ENCODE measurements around the gene PSMD5.

DNA sequence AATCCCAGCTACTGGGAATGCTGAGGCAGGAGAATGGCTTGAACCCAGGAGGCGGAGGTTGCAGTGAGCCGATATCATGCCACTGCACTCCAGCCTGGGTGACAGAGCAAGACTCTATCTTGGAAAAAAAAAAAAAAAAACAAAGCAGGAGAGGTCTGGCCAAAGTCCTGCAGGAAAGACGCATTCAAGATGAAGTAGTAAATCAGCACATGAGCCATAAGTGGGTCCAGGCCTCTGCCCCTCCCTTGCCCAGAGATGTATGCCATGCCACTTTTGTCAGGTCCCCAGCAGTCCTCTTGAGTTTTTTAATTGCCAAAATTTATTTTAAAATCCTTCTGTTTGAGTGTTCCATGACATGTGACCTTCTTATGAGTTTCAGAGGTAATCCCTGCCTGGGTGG is 42.7 kb upstream of the PSMD5 start:
- TF ChIP-seq, protein P1, sequence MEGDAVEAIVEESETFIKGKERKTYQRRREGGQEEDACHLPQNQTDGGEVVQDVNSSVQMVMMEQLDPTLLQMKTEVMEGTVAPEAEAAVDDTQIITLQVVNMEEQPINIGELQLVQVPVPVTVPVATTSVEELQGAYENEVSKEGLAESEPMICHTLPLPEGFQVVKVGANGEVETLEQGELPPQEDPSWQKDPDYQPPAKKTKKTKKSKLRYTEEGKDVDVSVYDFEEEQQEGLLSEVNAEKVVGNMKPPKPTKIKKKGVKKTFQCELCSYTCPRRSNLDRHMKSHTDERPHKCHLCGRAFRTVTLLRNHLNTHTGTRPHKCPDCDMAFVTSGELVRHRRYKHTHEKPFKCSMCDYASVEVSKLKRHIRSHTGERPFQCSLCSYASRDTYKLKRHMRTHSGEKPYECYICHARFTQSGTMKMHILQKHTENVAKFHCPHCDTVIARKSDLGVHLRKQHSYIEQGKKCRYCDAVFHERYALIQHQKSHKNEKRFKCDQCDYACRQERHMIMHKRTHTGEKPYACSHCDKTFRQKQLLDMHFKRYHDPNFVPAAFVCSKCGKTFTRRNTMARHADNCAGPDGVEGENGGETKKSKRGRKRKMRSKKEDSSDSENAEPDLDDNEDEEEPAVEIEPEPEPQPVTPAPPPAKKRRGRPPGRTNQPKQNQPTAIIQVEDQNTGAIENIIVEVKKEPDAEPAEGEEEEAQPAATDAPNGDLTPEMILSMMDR (IDR thresholded peaks at IDR 0.05; ENCODE audit: low read depth, low read length, poor library complexity, severe bottlenecking) = no peak
- TF ChIP-seq EZH2phosphoT487 (IDR thresholded peaks at IDR 0.05; ENCODE audit: borderline replicate concordance, low read length) = no peak
